HG03575 (cell line): ENCODE data around the gene TUBG2.
A peak's percentile ranks its signal among the peaks of the same experiment; 100 is the strongest.
"Not testable (repeated sequence)": the region's sequence is repeated elsewhere in the genome, so short reads cannot be mapped to it uniquely, and the experiment has no call there.

Experiments used
- ATAC-seq: cut with Tn5 transposase; IDR thresholded peaks from one replicate; pipeline ENCODE4 v1.9.1; 2021; ENCODE audit not compliant: unreplicated experiment, insufficient number of reproducible peaks, low FRiP score; ENCODE audit errors: extremely low read depth

Gene TUBG2

GRCh38 chr17:42659079-42659931 is at the start of gene TUBG2:
TSS of gene TUBG2 (plus strand) at chr17:42659284. CDS start at chr17:42659504, 220 bp downstream.
- no peak for ATAC-seq

GRCh38 chr17:42609814-42610801 is 49.0 kb upstream of the TUBG2 start:
- ATAC-seq = peak; percentile 10

- no peak for ATAC-seq
These were observed 47.1 kb upstream of the TUBG2 start for GRCh38 chr17:42612013-42612412.

- no peak for ATAC-seq
These were observed 45.3 kb upstream of the TUBG2 start for GRCh38 chr17:42613699-42614295.

- ATAC-seq = no peak
These were observed 41.1 kb upstream of the TUBG2 start for GRCh38 chr17:42617956-42618431.

- ATAC-seq = no peak
These were observed 40.5 kb upstream of the TUBG2 start for GRCh38 chr17:42618442-42619150.

- not testable (repeated sequence) for ATAC-seq
These were observed 37.1 kb upstream of the TUBG2 start for GRCh38 chr17:42621987-42622386.

GRCh38 chr17:42623271-42623670 is 35.8 kb upstream of the TUBG2 start:
- ATAC-seq = no peak

GRCh38 chr17:42623732-42624596 is 35.1 kb upstream of the TUBG2 start:
- ATAC-seq = no peak

GRCh38 chr17:42627032-42627764 is 31.9 kb upstream of the TUBG2 start:
- ATAC-seq = not testable (repeated sequence)

GRCh38 chr17:42629411-42630009 is 29.6 kb upstream of the TUBG2 start:
- ATAC-seq = no peak

- ATAC-seq = no peak
These were observed 26.1 kb upstream of the TUBG2 start for GRCh38 chr17:42632949-42633444.

GRCh38 chr17:42639525-42640113 is 19.5 kb upstream of the TUBG2 start:
- no peak for ATAC-seq

- no peak for ATAC-seq
These were observed 19.0 kb upstream of the TUBG2 start for GRCh38 chr17:42640121-42640520.

- no peak for ATAC-seq
These were observed 16.7 kb upstream of the TUBG2 start for GRCh38 chr17:42642336-42642735.

- no peak for ATAC-seq
These were observed 11.3 kb upstream of the TUBG2 start for GRCh38 chr17:42647778-42648177.
